ENCODE results near the gene GPM6B.

The GPM6B gene

DNA sequence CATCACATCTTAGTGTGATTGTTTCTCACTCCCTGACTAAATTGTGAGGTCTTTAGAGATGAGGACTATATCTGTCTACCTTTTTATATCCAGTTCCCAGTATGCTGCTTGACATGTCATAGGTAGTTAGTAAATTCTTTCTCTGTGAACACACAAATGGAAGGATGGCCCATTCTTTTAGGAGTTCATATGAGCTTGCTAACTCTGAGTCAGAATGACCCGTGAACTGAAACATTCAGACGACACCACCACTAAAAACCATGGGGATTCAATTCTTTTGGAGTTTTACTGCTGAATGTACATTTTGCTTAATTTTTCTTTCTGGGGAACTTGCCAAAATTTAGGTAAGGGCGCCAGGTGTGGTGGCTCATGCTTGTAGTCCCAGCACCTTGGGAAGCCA is 68.4 kb downstream of the GPM6B start:
- Histone ChIP-seq H2BK5ac (ENCODE audit: low read length) (no peak overlapping the region), H4K8ac (ENCODE audit: low read depth, low read length) (no peak overlapping the region), H2BK15ac (ENCODE audit: low read length) (no peak overlapping the region), H3K18ac (ENCODE audit: low read length) (no peak overlapping the region), H3K9me3 (replicated peaks in 1 of 2; ENCODE audit: control insufficient read depth in 2 of 2, insufficient read depth in 1 of 2, low read depth in 1 of 2, low read length in 2 of 2) (no peaks in the 10 kb centered on the region), H3K4me1 (ENCODE audit: control insufficient read depth in 2 of 2, insufficient read depth in 1 of 2, low read depth in 1 of 2, low read length in 2 of 2) (no peaks in the 10 kb centered on the region), H3K27me3 (ENCODE audit: control insufficient read depth in 3 of 3, insufficient read depth in 3 of 3, low read depth in 1 of 3, low read length in 3 of 3) (no peaks in the 10 kb centered on the region), H3K4me2 (ENCODE audit: insufficient read depth, low read length, poor library complexity, severe bottlenecking) (no peak overlapping the region), H3K4ac (ENCODE audit: low read length) (no peak overlapping the region), H3K9ac (ENCODE audit: low read depth, low read length, poor library complexity) (no peak overlapping the region), H3K14ac (ENCODE audit: low read length) (no peak overlapping the region), H3K27ac (replicated peaks; ENCODE audit: low read length) (no peak overlapping the region), H3K4me3 (ENCODE audit: low read length in 2 of 2) (no peak overlapping the region), H2BK120ac (ENCODE audit: low read depth, low read length) (no peak overlapping the region), H3K79me1 (ENCODE audit: low read depth, low read length) (no peaks in the 10 kb centered on the region), H2AK5ac (ENCODE audit: low read depth, low read length) (no peak overlapping the region), H3K36me3 (replicated peaks in 1 of 2; ENCODE audit: control insufficient read depth in 2 of 2, insufficient read depth in 2 of 2, low read length in 2 of 2) (peaks cover 9 to 79% of the 10 kb centered on the region in 2 donors), H3K23ac (ENCODE audit: low read depth, low read length, poor library complexity) (no peak overlapping the region), H2BK12ac (ENCODE audit: low read length) (no peak overlapping the region), H4K91ac (ENCODE audit: low read depth, low read length, poor library complexity) (no peak overlapping the region), H2AFZ (ENCODE audit: low read length) (no peak overlapping the region)
- WGBS, 2 donors (ENCODE audit: extremely low coverage in 2 of 2, insufficient read length in 2 of 2, insufficient replicate concordance in 1 of 2) = no CpG with 5 or more reads among the region's 3 CpGs
- DNase-seq (ENCODE audit: low spot score) = no peak

GRCh38 chrX:13747836-13748235 is 69.1 kb downstream of the GPM6B start:
- Histone ChIP-seq H2AK5ac (ENCODE audit: low read depth, low read length) (no peak overlapping the region), H4K8ac (ENCODE audit: low read depth, low read length) (no peak overlapping the region), H3K23ac (ENCODE audit: low read depth, low read length, poor library complexity) (no peak overlapping the region), H3K27me3 (ENCODE audit: control insufficient read depth in 3 of 3, insufficient read depth in 3 of 3, low read depth in 1 of 3, low read length in 3 of 3) (no peaks in the 10 kb centered on the region), H3K4me1 (ENCODE audit: control insufficient read depth in 2 of 2, insufficient read depth in 1 of 2, low read depth in 1 of 2, low read length in 2 of 2) (no peaks in the 10 kb centered on the region), H2AFZ (ENCODE audit: low read length) (no peak overlapping the region), H3K4ac (ENCODE audit: low read length) (no peak overlapping the region), H3K9ac (ENCODE audit: low read depth, low read length, poor library complexity) (no peak overlapping the region), H2BK5ac (ENCODE audit: low read length) (no peak overlapping the region), H3K14ac (ENCODE audit: low read length) (no peak overlapping the region), H3K36me3 (replicated peaks in 1 of 2; ENCODE audit: control insufficient read depth in 2 of 2, insufficient read depth in 2 of 2, low read length in 2 of 2) (peaks cover 9 to 78% of the 10 kb centered on the region in 2 donors), H2BK15ac (ENCODE audit: low read length) (no peak overlapping the region), H2BK120ac (ENCODE audit: low read depth, low read length) (no peak overlapping the region), H3K9me3 (replicated peaks in 1 of 2; ENCODE audit: control insufficient read depth in 2 of 2, insufficient read depth in 1 of 2, low read depth in 1 of 2, low read length in 2 of 2) (no peaks in the 10 kb centered on the region), H3K4me2 (ENCODE audit: insufficient read depth, low read length, poor library complexity, severe bottlenecking) (no peak overlapping the region), H2BK12ac (ENCODE audit: low read length) (no peak overlapping the region), H3K79me1 (ENCODE audit: low read depth, low read length) (no peaks in the 10 kb centered on the region), H3K4me3 (ENCODE audit: low read length in 2 of 2) (no peak overlapping the region), H4K91ac (ENCODE audit: low read depth, low read length, poor library complexity) (no peak overlapping the region), H3K18ac (ENCODE audit: low read length) (no peak overlapping the region), H3K27ac (replicated peaks; ENCODE audit: low read length) (no peak overlapping the region)
- no peak for DNase-seq (ENCODE audit: low spot score)
- no CpG with 5 or more reads among the region's 2 CpGs for WGBS, 2 donors (ENCODE audit: extremely low coverage in 2 of 2, insufficient read length in 2 of 2, insufficient replicate concordance in 1 of 2)

- Histone ChIP-seq H3K4me2 (ENCODE audit: insufficient read depth, low read length, poor library complexity, severe bottlenecking) (no peak overlapping the region), H3K4ac (ENCODE audit: low read length) (no peak overlapping the region), H2AFZ (ENCODE audit: low read length) (no peak overlapping the region), H3K9me3 (replicated peaks in 1 of 2; ENCODE audit: control insufficient read depth in 2 of 2, insufficient read depth in 1 of 2, low read depth in 1 of 2, low read length in 2 of 2) (no peaks in the 10 kb centered on the region), H2BK15ac (ENCODE audit: low read length) (no peak overlapping the region), H2AK5ac (ENCODE audit: low read depth, low read length) (no peak overlapping the region), H3K4me1 (ENCODE audit: control insufficient read depth in 2 of 2, insufficient read depth in 1 of 2, low read depth in 1 of 2, low read length in 2 of 2) (no peaks in the 10 kb centered on the region), H2BK120ac (ENCODE audit: low read depth, low read length) (no peak overlapping the region), H3K23ac (ENCODE audit: low read depth, low read length, poor library complexity) (no peak overlapping the region), H3K27me3 (ENCODE audit: control insufficient read depth in 3 of 3, insufficient read depth in 3 of 3, low read depth in 1 of 3, low read length in 3 of 3) (no peaks in the 10 kb centered on the region), H2BK12ac (ENCODE audit: low read length) (no peak overlapping the region), H3K14ac (ENCODE audit: low read length) (no peak overlapping the region), H3K4me3 (ENCODE audit: low read length in 2 of 2) (no peak overlapping the region), H3K79me1 (ENCODE audit: low read depth, low read length) (no peaks in the 10 kb centered on the region), H3K27ac (replicated peaks; ENCODE audit: low read length) (no peak overlapping the region), H2BK5ac (ENCODE audit: low read length) (no peak overlapping the region), H3K9ac (ENCODE audit: low read depth, low read length, poor library complexity) (no peak overlapping the region), H3K36me3 (replicated peaks in 1 of 2; ENCODE audit: control insufficient read depth in 2 of 2, insufficient read depth in 2 of 2, low read length in 2 of 2) (peaks cover 8 to 59% of the 10 kb centered on the region in 2 donors), H4K91ac (ENCODE audit: low read depth, low read length, poor library complexity) (no peak overlapping the region), H4K8ac (ENCODE audit: low read depth, low read length) (no peak overlapping the region), H3K18ac (ENCODE audit: low read length) (no peak overlapping the region)
- WGBS, 2 donors (ENCODE audit: extremely low coverage in 2 of 2, insufficient read length in 2 of 2, insufficient replicate concordance in 1 of 2) = no CpG with 5 or more reads among the region's 13 CpGs
- no peak for DNase-seq (ENCODE audit: low spot score)
Observed at GRCh38 chrX:13742397-13743176, 74.3 kb downstream of the GPM6B start.

DNA sequence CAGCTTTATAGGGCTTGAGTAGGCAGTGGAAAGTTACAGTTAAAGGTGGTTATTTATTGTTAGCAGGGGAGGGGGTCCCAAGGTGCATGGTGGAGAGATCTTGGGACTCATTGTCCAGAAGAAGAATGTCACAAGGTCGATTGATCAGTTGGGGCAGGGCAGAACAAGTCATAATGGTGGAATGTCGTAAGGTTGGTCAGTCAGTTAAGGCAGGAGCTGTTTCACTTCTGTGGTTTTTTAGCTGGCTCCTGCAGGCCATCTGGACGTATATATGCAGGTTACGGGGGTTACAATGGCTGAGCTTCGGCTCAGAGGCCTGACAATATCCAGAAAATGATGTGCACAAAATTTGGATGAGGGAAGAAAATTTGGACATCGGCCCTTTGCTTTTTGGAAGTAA is 75.2 kb downstream of the GPM6B start:
- no peak overlapping the region for H2BK5ac ChIP-seq (ENCODE audit: low read length)
- H3K27ac ChIP-seq (replicated peaks; ENCODE audit: low read length) = no peak overlapping the region
- DNase-seq (ENCODE audit: low spot score) = no peak
- no peak overlapping the region for H4K91ac ChIP-seq (ENCODE audit: low read depth, low read length, poor library complexity)
- no peaks in the 10 kb centered on the region for H3K9me3 ChIP-seq (replicated peaks in 1 of 2; ENCODE audit: control insufficient read depth in 2 of 2, insufficient read depth in 1 of 2, low read depth in 1 of 2, low read length in 2 of 2)
- H2BK12ac ChIP-seq (ENCODE audit: low read length) = no peak overlapping the region
- H2BK120ac ChIP-seq (ENCODE audit: low read depth, low read length) = no peak overlapping the region
- no peak overlapping the region for H4K8ac ChIP-seq (ENCODE audit: low read depth, low read length)
- no peak overlapping the region for H2AK5ac ChIP-seq (ENCODE audit: low read depth, low read length)
- no peaks in the 10 kb centered on the region for H3K79me1 ChIP-seq (ENCODE audit: low read depth, low read length)
- no CpG with 5 or more reads among the region's 6 CpGs for WGBS, 2 donors (ENCODE audit: extremely low coverage in 2 of 2, insufficient read length in 2 of 2, insufficient replicate concordance in 1 of 2)
- no peak overlapping the region for H2AFZ ChIP-seq (ENCODE audit: low read length)
- H3K14ac ChIP-seq (ENCODE audit: low read length) = no peak overlapping the region
- no peak overlapping the region for H2BK15ac ChIP-seq (ENCODE audit: low read length)
- H3K4me1 ChIP-seq (ENCODE audit: control insufficient read depth in 2 of 2, insufficient read depth in 1 of 2, low read depth in 1 of 2, low read length in 2 of 2) = no peaks in the 10 kb centered on the region
- H3K4ac ChIP-seq (ENCODE audit: low read length) = no peak overlapping the region
- peaks cover 4 to 60% of the 10 kb centered on the region in 2 donors for H3K36me3 ChIP-seq (replicated peaks in 1 of 2; ENCODE audit: control insufficient read depth in 2 of 2, insufficient read depth in 2 of 2, low read length in 2 of 2)
- no peak overlapping the region for H3K23ac ChIP-seq (ENCODE audit: low read depth, low read length, poor library complexity)
- H3K4me3 ChIP-seq (ENCODE audit: low read length in 2 of 2) = no peak overlapping the region
- no peak overlapping the region for H3K18ac ChIP-seq (ENCODE audit: low read length)
- H3K4me2 ChIP-seq (ENCODE audit: insufficient read depth, low read length, poor library complexity, severe bottlenecking) = no peak overlapping the region
- no peaks in the 10 kb centered on the region for H3K27me3 ChIP-seq (ENCODE audit: control insufficient read depth in 3 of 3, insufficient read depth in 3 of 3, low read depth in 1 of 3, low read length in 3 of 3)
- no peak overlapping the region for H3K9ac ChIP-seq (ENCODE audit: low read depth, low read length, poor library complexity)

All from neuronal stem cell (in vitro differentiated cells).